ENCODE results near the gene PWWP2B.

The PWWP2B gene

GRCh38 chr10:132411561-132412253 lies 14.7 kb downstream of the PWWP2B start:
- Histone ChIP-seq H3K4me2 (peak overlapping the region; percentile 82 to 99 (median 96)), H3K4me1 (peaks cover 96 to 100% (median 100%) of the 10 kb centered on the region in 10 experiments), H3K9me3 (replicated peaks in 1 of 11) (no peaks in the 10 kb centered on the region), H3K4me3 (0 out of 20 replicates have a peak overlapping the region, but pooled peaks of 1 of the 10 experiments have one; percentile 4), H3K36me3 (peaks cover 0 to 5% (median 0%) of the 10 kb centered on the region in 11 experiments; a peak in 4 of 22 replicates), H3K9ac (peak overlapping the region; percentile 2 to 72 (median 48); a peak in 16 of 22 replicates), H3K27ac (peak overlapping the region in 8 of 11 experiments; percentile 2 to 60 (median 36); a peak in 8 of 22 replicates), H3K27me3 (0 out of 22 replicates have a peak, but pooled peaks cover 0 to 6% (median 0%) of the 10 kb centered on the region in 11 experiments), H4K20me1 (peaks cover 0 to 86% (median 9%) of the 10 kb centered on the region in 11 experiments; a peak in 11 of 22 replicates)
- no peak for TF ChIP-seq Cebpa-rat (IDR thresholded peaks at IDR 0.05)

GRCh38 chr10:132412316-132413192 lies 15.6 kb downstream of the PWWP2B start:
- peaks cover 0 to 86% (median 9%) of the 10 kb centered on the region in 11 experiments; a peak in 11 of 22 replicates for H4K20me1 ChIP-seq
- no peaks in the 10 kb centered on the region for H3K9me3 ChIP-seq (replicated peaks in 1 of 11)
- H3K4me2 ChIP-seq: peak overlapping the region; percentile 82 to 99 (median 96)
- H3K4me1 ChIP-seq: peaks cover 96 to 100% (median 100%) of the 10 kb centered on the region in 10 experiments
- 0 out of 22 replicates have a peak, but pooled peaks cover 0 to 6% (median 0%) of the 10 kb centered on the region in 11 experiments for H3K27me3 ChIP-seq
- TF ChIP-seq Cebpa-rat (IDR thresholded peaks at IDR 0.05): no peak
- peaks cover 0 to 9% (median 0%) of the 10 kb centered on the region in 11 experiments; a peak in 3 of 22 replicates for H3K36me3 ChIP-seq
- peak overlapping the region in 8 of 11 experiments; percentile 37 to 72 (median 49); a peak in 7 of 22 replicates for H3K9ac ChIP-seq
- H3K4me3 ChIP-seq: 0 out of 20 replicates have a peak overlapping the region, but pooled peaks of 1 of the 10 experiments have one; percentile 4
- H3K27ac ChIP-seq: peak overlapping the region in 7 of 11 experiments; percentile 26 to 68 (median 45); a peak in 10 of 22 replicates

DNA sequence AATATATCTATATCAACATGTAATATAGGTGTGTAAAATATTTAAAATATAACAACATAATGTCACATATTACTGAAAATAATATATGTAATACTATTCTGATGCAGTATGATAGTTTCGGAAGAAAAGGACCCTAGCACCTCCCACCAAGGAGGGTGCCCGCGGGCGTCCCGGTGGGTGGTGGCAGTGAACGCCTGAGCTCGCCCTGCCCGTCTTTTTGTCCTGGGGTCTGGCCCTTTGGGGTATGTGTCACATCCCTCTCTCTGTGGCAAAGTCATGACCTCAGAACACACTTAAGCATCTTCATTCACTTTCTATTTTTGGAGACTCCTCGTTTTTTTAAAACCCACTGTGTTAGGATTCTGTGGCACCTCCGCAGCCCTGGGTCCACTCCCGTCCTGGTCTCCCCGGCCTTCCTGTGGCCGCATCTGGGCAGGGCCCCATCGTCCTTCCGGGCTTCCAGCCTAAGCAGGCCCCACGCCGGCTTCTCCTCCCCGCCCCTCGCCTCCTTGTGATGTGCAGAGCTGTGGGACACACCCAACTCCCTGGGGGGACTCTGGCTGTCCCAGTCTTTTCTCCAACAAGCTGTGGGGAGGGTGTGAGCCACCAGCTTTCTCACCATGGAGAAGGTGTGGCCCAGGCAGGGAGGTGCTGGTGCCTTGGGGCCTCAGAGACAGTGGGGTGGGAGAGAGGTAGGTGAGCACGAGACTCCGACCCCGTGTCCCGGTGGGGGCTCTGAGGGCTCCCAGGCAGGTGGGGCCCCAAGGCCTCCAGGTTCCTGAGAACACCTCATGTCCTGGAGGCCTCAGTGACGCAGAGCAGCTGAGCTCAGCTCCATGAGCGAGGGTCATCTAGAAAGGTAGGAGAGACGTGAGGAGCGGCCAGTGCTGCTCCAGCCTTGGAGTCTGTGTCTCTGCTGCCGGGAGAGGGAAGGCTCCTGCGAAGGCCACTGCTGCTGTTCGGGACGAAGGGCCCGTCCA lies 16.5 kb downstream of the PWWP2B start:
- Histone ChIP-seq H3K9me3 (replicated peaks in 1 of 11) (no peaks in the 10 kb centered on the region), H3K36me3 (peaks cover 0 to 9% (median 0%) of the 10 kb centered on the region in 11 experiments; a peak in 3 of 22 replicates), H3K9ac (peak overlapping the region; percentile 2 to 65 (median 53); a peak in 19 of 22 replicates), H3K4me3 (peak overlapping the region in 3 of 10 experiments; percentile 3 to 31 (median 23); a peak in 4 of 20 replicates), H3K4me2 (peak overlapping the region; percentile 82 to 99 (median 96)), H3K27ac (peak overlapping the region in 8 of 11 experiments; percentile 20 to 68 (median 50); a peak in 13 of 22 replicates), H3K4me1 (peaks cover 96 to 100% (median 100%) of the 10 kb centered on the region in 10 experiments), H3K27me3 (0 out of 22 replicates have a peak, but pooled peaks cover 0 to 6% (median 0%) of the 10 kb centered on the region in 11 experiments), H4K20me1 (peaks cover 0 to 79% (median 8%) of the 10 kb centered on the region in 11 experiments; a peak in 10 of 22 replicates)
- TF ChIP-seq Cebpa-rat (IDR thresholded peaks at IDR 0.05): no peak

DNA sequence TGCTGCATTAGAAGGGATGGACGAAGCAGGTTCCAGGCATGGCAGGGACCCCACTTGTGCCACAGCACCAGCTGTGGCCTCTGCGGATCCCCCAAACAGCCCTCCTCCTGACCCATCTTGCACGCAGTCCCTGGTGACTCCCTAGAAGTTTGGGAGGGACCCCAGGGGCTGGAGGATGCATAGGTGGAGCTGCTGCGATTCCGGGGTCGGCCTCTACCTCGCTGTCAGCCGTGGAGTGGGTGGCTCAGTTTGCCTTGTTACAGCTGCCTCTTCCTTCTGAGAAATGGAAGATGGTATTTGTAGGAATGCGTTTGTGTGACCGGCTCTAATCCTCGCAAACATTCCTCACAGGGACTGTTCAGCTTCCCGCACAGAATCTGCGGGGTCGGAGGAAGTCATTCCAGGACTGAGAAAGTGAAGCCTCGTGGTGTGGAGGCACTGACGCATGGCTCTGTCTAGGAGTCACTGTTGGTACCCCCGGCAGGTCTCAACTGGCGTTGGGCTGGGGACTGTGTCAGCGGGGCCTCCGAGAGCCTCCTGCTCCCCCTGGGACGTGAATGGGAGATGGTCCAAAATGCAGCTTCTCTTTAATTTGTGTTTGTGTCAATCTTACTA lies 17.5 kb downstream of the PWWP2B start:
- Histone ChIP-seq H4K20me1 (peaks cover 0 to 74% (median 0%) of the 10 kb centered on the region in 11 experiments; a peak in 6 of 22 replicates), H3K36me3 (peaks cover 0 to 9% (median 0%) of the 10 kb centered on the region in 11 experiments; a peak in 3 of 22 replicates), H3K9ac (peak overlapping the region in 4 of 11 experiments; percentile 21 to 65 (median 42); a peak in 3 of 22 replicates), H3K4me1 (peaks cover 94 to 99% (median 98%) of the 10 kb centered on the region in 10 experiments), H3K4me3 (no peak overlapping the region), H3K4me2 (peak overlapping the region; percentile 82 to 99 (median 96)), H3K9me3 (replicated peaks in 1 of 11) (no peaks in the 10 kb centered on the region), H3K27me3 (0 out of 22 replicates have a peak, but pooled peaks cover 0 to 6% (median 0%) of the 10 kb centered on the region in 11 experiments), H3K27ac (no peak overlapping the region)
- TF ChIP-seq Cebpa-rat (IDR thresholded peaks at IDR 0.05): no peak

- H3K27me3 ChIP-seq: 0 out of 22 replicates have a peak, but pooled peaks cover 0 to 6% (median 0%) of the 10 kb centered on the region in 11 experiments
- peaks cover 0 to 9% (median 0%) of the 10 kb centered on the region in 11 experiments; a peak in 3 of 22 replicates for H3K36me3 ChIP-seq
- no peaks in the 10 kb centered on the region for H3K9me3 ChIP-seq (replicated peaks in 1 of 11)
- peaks cover 94 to 99% (median 98%) of the 10 kb centered on the region in 10 experiments for H3K4me1 ChIP-seq
- no peak for TF ChIP-seq Cebpa-rat (IDR thresholded peaks at IDR 0.05)
- H3K9ac ChIP-seq: no peak overlapping the region
- no peak overlapping the region for H3K27ac ChIP-seq
- peak overlapping the region in 8 of 11 experiments; percentile 86 to 99 (median 96); a peak in 9 of 22 replicates for H3K4me2 ChIP-seq
- H4K20me1 ChIP-seq: peaks cover 0 to 66% (median 0%) of the 10 kb centered on the region in 11 experiments; a peak in 7 of 22 replicates
- no peak overlapping the region for H3K4me3 ChIP-seq
Observed at GRCh38 chr10:132415255-132415654, 18.3 kb downstream of the PWWP2B start.

DNA sequence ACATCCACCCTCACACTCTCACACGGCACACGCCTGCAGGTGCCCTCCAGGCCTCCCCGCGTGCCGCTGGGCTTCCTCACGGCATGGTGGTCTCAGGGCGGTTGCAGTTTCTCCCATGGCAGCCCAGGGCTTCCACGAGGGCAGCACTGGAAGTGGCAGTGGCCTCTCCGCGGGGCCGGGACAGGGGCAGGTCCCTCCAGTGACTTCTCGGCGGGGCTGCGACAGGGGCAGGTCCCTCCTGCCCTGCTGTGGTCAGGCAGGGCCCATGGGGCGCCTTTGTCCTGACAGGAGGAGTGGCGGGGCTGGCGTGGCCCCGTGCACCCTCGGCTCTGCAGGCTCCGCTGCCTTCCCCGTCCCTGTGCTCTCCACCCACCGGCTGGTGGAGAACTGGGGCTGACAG lies 19.0 kb downstream of the PWWP2B start:
- Histone ChIP-seq H3K4me1 (peaks cover 94 to 99% (median 98%) of the 10 kb centered on the region in 10 experiments), H3K4me2 (peak overlapping the region; percentile 71 to 99 (median 86))

More for the DNA sequence above, 19.0 kb downstream of the PWWP2B start:
- Histone ChIP-seq H3K27me3 (0 out of 22 replicates have a peak, but pooled peaks cover 0 to 2% (median 0%) of the 10 kb centered on the region in 11 experiments), H3K27ac (0 out of 22 replicates have a peak overlapping the region, but pooled peaks of 1 of the 11 experiments have one; percentile 72), H3K9ac (peak overlapping the region in 5 of 11 experiments; percentile 13 to 65 (median 29); a peak in 6 of 22 replicates), H3K4me3 (no peak overlapping the region), H3K36me3 (peaks cover 0 to 9% (median 0%) of the 10 kb centered on the region in 11 experiments; a peak in 2 of 22 replicates), H3K9me3 (replicated peaks in 1 of 11) (no peaks in the 10 kb centered on the region), H4K20me1 (peaks cover 0 to 59% (median 0%) of the 10 kb centered on the region in 11 experiments; a peak in 8 of 22 replicates)
- no peak for TF ChIP-seq Cebpa-rat (IDR thresholded peaks at IDR 0.05)
